Effector CD8-positive, alpha-beta T cell (primary cell): Measurements from ENCODE around the gene NTN1.
"Not testable (repeated sequence)": the region's sequence is repeated elsewhere in the genome, so short reads cannot be mapped to it uniquely, and the experiment has no call there.

Source experiments
- DNase-seq: peaks from one replicate; lab custom pipeline; 2025; lab: John Stamatoyannopoulos, UW

Gene NTN1

GRCh38 chr17:9244066-9245052 is 223.0 kb downstream of the NTN1 start:
- no peak for DNase-seq

- DNase-seq: no peak
Measured at GRCh38 chr17:9247401-9247938, 226.2 kb downstream of the NTN1 start.

GRCh38 chr17:9249245-9249953 is 228.1 kb downstream of the NTN1 start:
- DNase-seq: no peak

- no peak for DNase-seq
Measured at GRCh38 chr17:9251273-9251672, 230.0 kb downstream of the NTN1 start.

GRCh38 chr17:9253308-9253707 is 232.0 kb downstream of the NTN1 start:
- no peak for DNase-seq

GRCh38 chr17:9254841-9255240 is 233.5 kb downstream of the NTN1 start:
- no peak for DNase-seq

- DNase-seq: no peak
Measured at GRCh38 chr17:9255833-9256232, 234.5 kb downstream of the NTN1 start.

- no peak for DNase-seq
Measured at GRCh38 chr17:9256361-9256750, 235.0 kb downstream of the NTN1 start.

GRCh38 chr17:9256751-9257629 is 235.7 kb downstream of the NTN1 start:
- no peak for DNase-seq

GRCh38 chr17:9257630-9257965 is 236.3 kb downstream of the NTN1 start:
- not testable (repeated sequence) for DNase-seq

GRCh38 chr17:9258115-9259015 is 237.1 kb downstream of the NTN1 start:
- no peak for DNase-seq

GRCh38 chr17:9259419-9259818 is 238.1 kb downstream of the NTN1 start:
- no peak for DNase-seq

GRCh38 chr17:9261081-9262012 is 240.0 kb downstream of the NTN1 start:
- DNase-seq: no peak

GRCh38 chr17:9266031-9266680 is 244.8 kb downstream of the NTN1 start:
- no peak for DNase-seq

- DNase-seq: no peak
Measured at GRCh38 chr17:9266697-9267117, 245.4 kb downstream of the NTN1 start.

GRCh38 chr17:9268546-9268945 is 247.2 kb downstream of the NTN1 start:
- DNase-seq: no peak

GRCh38 chr17:9269350-9270035 is 248.2 kb downstream of the NTN1 start:
- DNase-seq: no peak

GRCh38 chr17:9270921-9271320 is 249.6 kb downstream of the NTN1 start:
- DNase-seq: no peak

- no peak for DNase-seq
Measured at GRCh38 chr17:9271989-9272388, 250.7 kb downstream of the NTN1 start.
